Measurements from ENCODE around the gene C9orf153.
"Not testable (repeated sequence)": the region's sequence is repeated elsewhere in the genome, so short reads cannot be mapped to it uniquely, and the experiment has no call there.

C9orf153 gene

DNA sequence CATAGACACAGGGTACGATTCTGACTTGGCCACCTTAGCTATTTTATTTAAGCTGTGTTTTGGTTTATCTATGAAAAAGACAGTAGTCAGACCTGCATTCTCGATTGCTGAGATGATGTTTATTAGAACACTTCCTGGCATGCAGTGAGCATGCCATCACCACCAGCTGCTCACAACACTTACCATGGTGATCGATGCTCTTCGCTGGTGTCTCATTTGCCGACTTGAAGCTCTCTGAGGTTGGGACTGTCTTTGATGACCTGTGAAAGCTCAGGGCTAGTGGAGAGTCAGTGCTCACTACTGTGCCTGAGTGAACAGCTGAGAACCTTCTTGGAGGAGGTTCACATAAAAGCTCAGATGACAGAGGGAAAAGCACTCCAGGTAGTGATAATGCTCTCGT is 4.4 kb upstream of the C9orf153 start:
- no peak for DNase-seq (ENCODE audit: low spot score)

DNA sequence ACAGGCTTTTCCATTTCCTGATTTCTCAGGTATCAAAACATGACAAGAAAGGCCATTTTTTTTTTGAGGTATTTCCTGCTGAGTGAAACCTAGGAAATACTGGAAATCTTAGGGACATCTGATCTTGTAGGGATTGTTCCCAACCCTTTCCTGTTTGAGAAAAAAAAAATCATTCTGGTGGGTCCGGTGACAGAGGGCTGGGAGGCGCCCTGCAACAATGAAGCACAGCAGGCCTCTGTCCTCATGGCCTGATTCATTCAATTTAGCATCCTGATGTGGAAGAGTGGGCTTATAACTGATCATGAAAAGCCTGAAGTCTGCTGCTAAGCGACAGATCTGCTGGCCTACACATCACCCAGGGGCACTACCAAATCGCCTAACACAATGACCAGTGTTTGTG is 3.0 kb upstream of the C9orf153 start:
- DNase-seq (ENCODE audit: low spot score) = no peak

DNA sequence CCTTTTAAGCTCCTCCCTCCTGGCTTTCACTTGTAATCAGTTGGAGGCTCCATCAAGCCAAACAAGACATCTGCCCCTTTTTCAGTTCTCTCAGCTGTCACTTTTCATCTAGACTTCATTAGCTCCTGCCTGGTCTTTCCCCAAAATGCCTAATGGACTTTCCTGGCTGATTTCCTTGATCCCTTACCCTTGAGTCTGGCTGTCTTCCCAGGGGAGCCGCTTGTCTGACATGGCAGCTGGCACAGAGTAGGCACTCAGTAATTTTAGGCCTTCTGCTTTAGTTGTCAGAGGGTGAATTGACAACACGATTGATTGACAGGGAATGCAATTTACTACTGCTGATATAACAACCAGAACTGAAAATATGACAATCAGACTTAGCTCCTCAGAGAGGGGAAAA is 2.1 kb downstream of the C9orf153 start:
- no peak for DNase-seq (ENCODE audit: low spot score)

DNA sequence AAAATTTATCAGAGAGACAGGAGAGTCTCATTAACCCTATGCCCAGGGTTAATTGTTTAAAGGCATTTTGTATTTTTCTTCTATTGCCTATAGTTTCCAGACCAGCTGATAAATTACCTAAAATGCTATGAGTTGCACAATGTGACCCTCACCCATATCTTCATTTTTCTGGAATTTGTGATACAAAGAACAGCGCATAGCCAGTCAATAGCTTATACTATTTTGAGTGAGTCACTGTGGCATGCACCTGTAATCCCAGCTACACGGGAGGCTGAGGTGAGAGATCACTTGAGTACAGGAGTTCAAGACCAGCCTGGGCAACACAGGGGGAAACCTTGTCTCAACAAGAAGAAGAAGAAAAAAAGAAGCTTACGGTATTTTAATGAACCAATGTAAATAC is 2.8 kb downstream of the C9orf153 start:
- no peak for DNase-seq (ENCODE audit: low spot score)

DNA sequence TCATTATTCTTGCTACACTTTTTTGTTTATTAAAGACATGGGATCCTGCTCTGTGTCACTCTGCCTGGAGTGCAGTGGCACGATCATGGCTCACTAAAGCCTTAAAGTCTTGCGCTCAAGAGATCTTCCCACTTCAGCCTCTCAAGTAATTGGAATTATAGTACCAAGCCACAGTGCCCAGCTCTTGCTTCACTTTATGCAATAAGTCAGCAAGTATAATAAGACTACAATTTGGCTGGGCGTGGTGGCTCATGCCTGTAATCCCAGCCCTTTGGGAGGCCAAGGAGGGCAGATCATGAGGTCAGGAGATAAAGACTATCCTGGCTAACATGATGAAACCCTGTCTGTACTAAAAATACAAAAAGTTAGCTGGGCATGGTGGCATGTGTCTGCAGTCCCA is 5.9 kb downstream of the C9orf153 start:
- no peak for DNase-seq (ENCODE audit: low spot score)

DNA sequence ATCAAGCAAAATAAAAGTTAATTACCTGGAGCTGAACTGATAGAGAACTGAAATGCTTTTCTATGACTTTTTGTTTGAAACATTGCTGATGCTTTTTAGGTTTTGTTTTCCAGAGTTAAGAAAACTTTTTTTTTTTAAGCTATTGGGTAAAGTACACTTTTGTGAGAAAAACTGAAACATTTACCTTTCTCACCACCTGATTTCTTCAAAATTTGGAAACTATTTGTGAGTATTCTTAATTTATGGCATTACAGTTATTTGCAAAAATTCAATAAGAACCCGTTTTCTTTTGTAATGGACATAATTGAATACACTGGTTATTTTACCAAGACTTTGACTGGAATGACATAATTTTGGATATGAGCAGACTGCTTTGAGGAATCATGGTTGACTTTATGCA is 6.6 kb downstream of the C9orf153 start:
- no peak for DNase-seq (ENCODE audit: low spot score)

DNA sequence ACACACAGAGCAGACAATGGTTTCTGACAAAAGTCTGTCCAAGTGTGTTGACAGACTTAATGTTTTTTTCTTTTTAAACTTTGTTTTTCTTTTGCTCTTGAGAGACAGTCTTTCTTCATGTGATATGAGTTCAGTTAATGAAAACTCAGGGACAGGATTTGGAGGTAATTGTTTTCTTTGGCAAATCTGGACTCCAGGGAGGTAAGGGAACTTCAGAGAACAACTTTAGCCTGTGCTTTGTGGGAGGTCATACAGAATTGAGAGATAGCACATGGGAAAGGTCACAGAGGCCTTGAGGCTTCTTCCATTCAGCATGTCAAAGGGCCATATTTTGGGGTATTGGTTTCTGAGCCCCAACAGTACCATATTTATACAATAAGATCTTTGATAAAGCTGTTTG is 9.3 kb downstream of the C9orf153 start:
- DNase-seq (ENCODE audit: low spot score) = no peak

DNA sequence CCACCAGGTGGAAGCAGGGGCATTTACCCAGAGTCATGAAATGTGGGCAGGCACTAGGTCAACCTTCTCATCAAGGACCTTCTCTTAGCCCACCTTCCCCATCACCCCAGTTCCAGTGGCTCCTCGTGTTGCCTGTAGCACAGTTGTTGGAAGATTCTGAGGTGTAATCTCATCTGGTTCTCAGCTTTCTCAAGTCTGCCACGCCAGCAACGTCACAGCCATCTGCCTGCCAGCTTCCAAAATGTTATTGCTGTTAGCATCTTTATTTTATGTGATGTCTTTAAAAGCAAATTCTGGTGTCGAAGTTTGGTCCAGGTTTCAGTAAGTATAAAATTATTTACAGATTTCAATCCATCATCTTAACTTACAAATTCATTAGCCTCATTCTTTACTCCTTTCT is 10.7 kb downstream of the C9orf153 start:
- DNase-seq (ENCODE audit: low spot score) = no peak

DNA sequence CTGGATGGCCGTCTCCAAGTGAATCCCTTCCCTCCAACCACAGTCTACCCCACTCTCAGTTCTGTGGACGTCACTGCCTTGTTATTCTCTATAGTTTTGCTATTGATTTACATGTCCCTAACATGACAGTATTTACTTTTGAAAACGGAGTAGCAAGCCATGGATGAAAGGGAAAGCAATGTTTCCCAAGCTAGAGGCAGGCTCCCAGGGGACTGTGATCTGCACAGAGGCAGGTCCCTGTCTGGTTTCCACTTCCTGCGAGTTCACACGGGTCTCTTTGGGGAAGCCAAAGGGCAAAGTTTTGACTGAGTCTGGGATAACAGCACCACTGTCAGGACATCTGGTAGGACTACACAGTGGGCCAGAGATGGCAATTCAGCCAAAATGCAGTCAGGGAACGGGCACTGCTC is 12.7 kb downstream of the C9orf153 start:
- no peak for DNase-seq (ENCODE audit: low spot score)

DNA sequence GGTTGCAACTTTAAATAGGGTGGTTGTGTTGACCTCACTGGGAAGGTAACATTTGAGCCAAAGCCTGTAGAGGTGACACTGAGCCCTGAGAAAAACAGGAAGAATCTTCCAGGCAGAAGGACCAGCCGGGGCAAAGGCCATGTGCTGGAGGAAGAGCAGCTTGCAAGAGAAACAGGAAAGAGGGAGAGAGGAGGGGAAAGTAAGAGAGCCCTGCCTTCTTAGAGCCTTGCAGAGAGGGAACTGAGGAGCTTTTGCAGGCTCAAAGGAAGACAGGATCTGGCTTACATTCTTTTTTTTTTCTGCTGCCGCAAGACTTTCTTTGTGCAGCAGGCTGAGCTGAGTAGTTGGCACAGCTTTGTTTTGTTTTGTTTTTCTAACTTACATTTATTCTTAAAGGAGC is 17.4 kb downstream of the C9orf153 start:
- DNase-seq (ENCODE audit: low spot score) = no peak

DNA sequence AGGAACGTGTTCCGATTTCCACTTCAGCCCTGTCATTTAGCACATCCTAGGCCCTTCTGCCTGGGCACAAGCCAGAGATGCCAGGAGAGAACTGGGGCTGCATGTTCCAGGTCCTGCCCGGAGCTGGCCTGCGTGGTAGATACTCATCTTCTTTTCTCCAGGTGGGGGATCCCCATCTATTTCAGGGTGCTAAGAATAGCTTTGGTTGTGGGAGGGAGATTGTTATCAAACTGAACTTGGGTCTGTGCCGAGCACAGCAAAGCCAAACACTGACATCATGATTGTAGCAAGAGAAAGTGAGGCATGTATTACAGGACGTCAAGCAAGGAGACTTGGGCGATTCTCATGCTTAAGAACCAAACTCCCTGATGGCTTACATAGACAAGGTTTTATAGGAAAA is 18.2 kb downstream of the C9orf153 start:
- no peak for DNase-seq (ENCODE audit: low spot score)

DNA sequence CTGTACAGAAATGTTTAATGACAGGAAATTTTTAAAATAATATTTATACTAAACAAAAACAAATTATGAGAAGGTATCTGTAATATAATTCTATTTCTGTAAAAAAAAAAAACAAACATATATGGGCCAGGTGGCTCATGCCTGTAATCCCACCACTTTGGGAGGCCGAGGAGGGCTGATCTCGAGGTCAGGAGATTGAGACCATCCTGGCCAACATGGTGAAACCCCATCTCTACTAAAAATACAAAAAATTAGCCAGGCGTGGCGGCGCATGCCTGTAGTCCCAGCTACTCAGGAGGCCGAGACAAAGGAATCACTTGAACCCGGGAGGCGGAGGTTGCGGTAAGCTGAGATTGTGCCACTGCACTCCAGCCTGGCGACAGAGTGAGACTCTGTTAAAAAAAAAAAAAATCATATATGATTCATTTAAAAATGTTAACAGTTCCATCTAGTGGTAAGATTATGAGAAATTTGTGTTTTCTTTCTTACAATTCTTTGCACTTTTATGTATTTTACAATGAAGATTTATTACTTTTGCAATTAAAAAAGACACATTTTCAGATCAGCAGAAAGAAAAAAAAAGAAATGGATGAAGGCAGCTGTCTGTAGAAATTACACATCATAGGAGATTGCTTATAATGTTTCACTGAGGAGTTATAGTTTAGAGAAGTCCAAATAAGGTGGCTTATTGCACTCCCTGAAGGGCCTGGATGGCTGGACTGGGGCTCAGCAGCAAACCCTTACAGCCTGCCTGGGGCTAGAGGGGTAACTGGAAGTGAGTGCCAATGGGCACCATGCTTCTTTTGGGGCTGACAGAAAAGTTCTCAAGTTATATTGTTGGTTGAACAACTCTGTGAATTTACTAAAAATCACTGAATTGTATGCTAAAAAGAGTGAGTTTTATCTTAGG is 20.3 kb downstream of the C9orf153 start:
- no peak for DNase-seq (ENCODE audit: low spot score)

DNA sequence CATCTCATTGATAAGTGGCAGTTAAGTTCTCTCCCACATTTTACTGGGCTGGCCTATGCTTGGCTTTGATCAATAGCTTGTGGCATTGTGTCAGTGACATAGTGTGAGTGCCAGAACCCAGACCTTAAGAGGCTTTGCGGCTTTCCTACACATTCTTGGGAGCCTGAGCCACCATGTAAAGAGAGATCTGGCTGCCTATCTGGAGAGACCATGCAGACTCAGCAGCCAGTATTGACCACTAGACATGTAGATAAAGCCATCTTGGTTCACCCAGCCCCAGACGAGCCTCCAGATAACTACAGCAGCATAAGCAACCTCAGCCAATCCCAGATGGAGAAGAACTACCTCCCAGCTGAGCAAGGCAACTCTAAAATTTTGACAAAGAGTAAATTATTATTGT is 28.6 kb downstream of the C9orf153 start:
- no peak for DNase-seq (ENCODE audit: low spot score)

DNA sequence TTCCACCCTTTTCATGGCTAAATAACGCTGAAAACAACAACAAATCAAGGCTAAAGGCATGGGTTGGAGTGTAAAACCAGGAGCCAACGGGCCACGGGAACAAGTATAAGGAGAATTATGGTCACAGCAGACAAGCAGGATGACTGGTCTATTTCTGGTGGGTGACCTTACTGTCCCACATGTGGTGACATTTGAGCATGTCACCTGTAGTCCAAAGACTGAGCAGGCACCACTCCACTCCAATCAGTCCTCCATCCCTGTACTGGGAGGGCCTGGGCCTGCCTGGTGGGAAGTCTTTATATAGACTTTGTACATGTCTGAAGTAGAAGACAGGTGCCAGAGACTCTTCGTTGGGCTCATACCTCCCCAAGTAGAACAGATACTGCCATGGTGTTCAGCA is 36.8 kb downstream of the C9orf153 start:
- no peak for DNase-seq (ENCODE audit: low spot score)

DNA sequence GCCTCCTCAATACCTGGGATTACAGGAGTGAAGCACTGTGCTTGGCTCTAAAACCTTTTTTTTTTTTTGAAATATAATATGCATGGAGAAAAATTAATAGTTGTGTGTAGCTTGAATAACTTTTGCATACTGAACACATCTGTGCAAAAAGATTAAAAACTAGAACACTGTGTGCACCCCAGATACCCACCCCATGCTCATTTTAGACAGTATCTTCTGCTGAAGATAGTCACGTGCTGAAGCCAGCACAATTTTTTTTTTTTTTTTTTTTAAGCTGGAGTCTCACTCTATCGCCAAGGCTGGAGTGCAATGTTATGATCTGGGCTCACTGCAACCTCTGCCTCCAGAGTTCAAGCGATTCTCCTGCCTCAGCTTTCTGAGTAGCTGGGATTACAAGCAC is 39.9 kb downstream of the C9orf153 start:
- DNase-seq (ENCODE audit: low spot score) = no peak

DNA sequence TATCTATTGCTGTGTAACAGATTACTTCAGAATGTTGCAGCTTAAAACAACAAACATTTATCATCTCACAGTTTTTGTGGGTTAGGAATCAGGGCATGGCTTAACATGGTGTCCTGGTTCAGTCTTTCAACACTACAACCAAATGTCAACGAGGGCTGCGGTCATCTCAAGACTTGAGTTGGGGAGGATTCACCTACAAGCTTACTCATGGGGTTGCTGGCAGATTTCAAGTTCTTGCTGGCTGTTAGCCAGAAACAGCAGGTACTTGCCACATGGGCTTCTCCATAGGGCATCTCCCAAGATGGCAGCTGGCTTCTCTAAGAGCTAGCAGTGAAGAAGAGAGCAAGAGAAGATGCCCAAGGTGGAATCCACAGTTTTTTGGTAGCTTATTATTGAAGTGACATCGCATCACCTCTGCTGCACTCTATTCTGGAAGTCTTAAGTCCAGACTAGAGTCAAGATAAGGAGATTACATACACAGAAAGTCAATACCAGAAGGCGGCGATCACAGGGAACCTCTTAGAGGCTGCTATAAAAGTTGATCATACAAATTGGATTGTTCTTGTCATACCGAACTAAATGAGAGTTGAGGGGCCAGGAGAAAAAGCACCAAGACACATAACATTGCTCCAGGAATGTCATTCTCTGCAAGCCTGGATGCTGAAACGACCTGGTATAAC is 42.2 kb downstream of the C9orf153 start:
- no peak for DNase-seq (ENCODE audit: low spot score)

DNA sequence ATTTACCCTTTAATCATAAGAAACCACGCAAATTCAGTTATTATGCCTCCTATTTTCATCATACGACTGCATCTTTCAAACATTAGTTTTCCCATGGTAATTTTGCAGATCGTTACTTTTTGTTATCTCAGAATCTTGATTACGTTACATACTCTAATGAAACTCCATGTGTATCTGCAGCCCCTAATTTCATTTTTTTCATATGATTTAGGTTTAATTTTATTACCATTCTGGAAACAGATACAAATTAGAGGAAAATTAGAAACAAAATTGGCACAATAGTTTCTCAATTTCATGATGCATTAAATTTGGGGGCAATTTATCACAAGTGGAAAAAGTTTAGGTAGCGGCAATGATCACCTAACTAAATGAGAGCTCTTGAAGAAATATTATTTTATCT is 52.3 kb downstream of the C9orf153 start:
- no peak for DNase-seq (ENCODE audit: low spot score)

DNA sequence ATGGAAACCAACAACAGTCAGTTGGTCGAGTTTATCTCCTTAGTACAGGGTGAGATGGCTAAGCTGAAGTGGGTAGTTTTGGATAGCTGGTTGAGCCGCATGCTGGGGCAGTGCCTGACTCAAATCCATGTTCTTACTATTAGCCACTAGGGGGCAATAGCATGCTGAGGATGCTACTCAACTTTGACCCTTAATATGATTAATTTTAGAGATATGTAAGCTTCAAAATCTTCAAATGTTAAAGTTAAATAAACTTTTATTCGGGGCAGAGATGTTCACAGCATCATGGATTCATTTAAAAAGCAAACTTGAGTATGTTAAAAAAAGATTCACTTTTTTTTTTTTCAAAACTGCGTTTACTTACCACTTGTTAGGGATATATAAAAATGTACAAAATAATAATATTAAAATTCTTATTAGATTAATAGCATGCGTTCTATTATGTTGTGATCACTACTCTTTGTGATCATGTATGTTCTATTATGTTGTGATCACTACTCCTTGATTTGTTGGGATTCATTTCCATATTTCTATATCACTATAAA is 57.0 kb downstream of the C9orf153 start:
- DNase-seq (ENCODE audit: low spot score) = peak; percentile 45

DNA sequence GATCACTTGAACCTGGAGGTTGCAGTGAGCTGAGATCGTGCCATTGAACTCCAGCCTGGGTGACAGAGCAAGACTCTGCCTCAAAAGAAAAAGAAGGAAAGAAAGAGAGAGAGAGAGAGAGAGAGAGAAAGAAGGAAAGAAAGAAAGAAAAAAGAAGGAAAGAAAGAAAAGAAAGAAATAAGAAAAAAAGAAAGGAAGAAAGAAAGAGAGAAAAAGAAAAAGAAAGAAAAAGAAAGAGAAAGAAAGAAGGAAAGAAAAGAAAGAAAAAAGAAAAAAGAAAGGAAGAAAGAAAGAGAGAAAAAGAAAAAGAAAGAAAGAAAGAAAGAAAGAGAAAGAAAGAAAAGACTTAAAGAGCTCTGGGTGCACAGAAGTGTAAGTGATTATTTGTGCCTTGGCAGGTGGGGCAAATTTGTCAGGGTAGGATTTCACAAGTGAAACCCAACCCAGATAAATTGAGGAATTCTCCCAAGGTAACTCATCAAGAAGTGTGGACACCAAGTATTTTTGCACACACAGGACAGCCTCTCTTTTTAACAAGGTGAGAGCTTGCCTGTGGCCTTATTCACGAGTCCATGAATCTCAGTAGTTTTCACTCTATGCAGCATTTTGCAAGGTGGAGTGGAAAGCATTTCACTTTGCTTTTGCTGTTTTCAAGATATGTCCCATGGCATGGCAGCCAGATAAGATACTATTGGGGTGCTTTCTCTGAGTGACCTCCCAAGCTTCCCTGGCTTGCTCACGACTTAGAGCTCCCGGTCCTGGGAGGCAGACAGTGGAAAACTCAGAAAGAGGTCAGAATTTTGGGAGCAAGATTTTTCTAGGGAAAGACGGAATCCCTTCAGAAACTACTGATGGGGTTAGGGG is 57.8 kb downstream of the C9orf153 start:
- DNase-seq (ENCODE audit: low spot score) = no peak

DNA sequence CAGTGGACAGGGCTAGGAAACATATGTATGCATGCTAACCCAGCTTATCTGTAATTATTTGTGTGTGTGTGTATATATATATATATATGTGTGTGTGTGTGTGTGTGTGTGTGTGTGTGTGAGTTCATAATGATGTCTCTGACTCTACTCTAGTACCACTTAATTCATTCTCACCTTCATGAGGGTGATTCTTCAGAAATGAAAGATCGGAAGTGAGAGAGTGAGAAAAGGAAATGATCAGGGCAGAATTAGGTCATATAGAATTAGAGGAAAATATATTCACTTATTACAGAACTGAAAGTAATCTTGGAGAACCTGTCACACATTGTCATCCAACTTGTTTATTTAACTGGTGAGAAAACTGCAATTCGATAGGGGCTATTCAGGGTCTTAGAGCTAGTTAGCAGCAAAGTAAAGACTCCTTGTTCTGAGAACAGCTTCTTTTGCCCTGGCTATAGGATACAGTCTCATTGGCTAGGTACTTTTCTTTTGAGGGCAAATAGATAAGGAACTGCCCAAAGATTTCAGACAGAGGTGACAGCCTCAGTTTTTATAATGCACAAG is 58.8 kb downstream of the C9orf153 start:
- DNase-seq (ENCODE audit: low spot score) = peak; percentile 6

DNA sequence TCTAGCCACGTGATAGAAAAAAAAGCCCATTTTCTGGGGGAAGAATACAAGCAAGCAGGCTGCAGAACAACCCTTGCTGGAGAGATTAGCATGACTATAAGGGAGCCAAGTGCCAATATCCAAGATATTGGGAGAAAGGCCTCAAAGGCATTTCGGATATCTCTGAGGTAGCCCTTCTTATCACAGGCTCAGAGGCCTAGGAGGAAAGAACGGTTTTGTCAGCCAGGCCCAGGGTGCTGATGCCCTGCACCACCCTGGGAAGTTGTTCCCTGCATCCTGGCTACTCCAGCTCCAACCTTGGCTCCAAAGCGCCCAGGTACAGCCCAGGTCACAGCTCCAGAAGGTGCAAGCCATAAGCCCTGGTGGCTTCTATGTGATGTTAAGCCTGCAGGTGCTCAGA is 66.4 kb downstream of the C9orf153 start:
- no peak for DNase-seq (ENCODE audit: low spot score)

DNA sequence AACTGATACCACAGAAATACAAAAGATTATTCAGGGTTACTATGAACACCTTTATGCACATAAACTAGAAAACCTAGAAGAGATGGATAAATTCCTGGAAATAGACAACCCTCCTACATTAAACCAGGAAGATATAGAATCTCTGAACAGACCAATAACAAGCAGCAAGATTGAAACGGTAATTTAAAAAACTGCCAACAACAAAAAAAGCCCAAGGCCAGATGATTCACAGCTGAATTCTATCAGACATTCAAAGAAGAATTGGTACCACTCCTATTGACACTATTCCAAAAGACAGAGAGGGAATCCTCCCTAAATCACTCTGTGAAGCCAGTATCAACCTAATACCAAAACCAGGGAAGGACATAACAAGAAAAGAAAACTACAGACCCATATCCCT is 68.8 kb downstream of the C9orf153 start:
- not testable (repeated sequence) for DNase-seq (ENCODE audit: low spot score)
